KMS-11 (cell line): ENCODE results near the gene C14orf180.
"Not testable (repeated sequence)": the region's sequence is repeated elsewhere in the genome, so short reads cannot be mapped to it uniquely, and the experiment has no call there.

Experiments used
- H2AFZ ChIP-seq: fragments of 200-600 bp; sonication (generic); 2 replicates; pipeline ENCODE4 v1.6.1; 2016; ENCODE audit warnings: antibody characterized with exemption, mixed run types, low read depth
- H3K27ac ChIP-seq: fragments of 200-600 bp; sonication (generic); 2 replicates; pipeline ENCODE4 v1.6.1; 2016; ENCODE audit warnings: mild to moderate bottlenecking, mixed run types
- H3K27me3 ChIP-seq: fragments of 200-600 bp; sonication (generic); 2 replicates; pipeline ENCODE4 v1.6.1; 2017; ENCODE audit warnings: mild to moderate bottlenecking, low read depth, mixed run types, moderate library complexity; ENCODE audit not compliant: insufficient read depth
- H3K36me3 ChIP-seq: fragments of 200-600 bp; sonication (generic); 2 replicates; pipeline ENCODE4 v1.6.1; 2017; ENCODE audit warnings: mild to moderate bottlenecking, mixed run types; ENCODE audit not compliant: insufficient read depth
- H3K4me1 ChIP-seq: fragments of 200-600 bp; sonication (generic); 2 replicates; pipeline ENCODE4 v1.6.1; 2016; ENCODE audit warnings: mild to moderate bottlenecking, low read depth, mixed run types; ENCODE audit not compliant: poor library complexity, severe bottlenecking
- H3K4me2 ChIP-seq: fragments of 200-600 bp; sonication (generic); 2 replicates; pipeline ENCODE4 v1.7.0; 2016; ENCODE audit warnings: mild to moderate bottlenecking, mixed run types
- H3K4me3 ChIP-seq: fragments of 200-600 bp; sonication (generic); IDR thresholded peaks from 2 replicates; pipeline ENCODE4 v1.6.1; 2017; ENCODE audit warnings: low read depth, low read length, mixed read lengths; ENCODE audit not compliant: insufficient read depth
- H3K79me2 ChIP-seq: fragments of 200-600 bp; sonication (generic); 2 replicates; pipeline ENCODE4 v1.6.1; 2016; ENCODE audit warnings: low read depth, mixed run types; ENCODE audit not compliant: insufficient read depth
- H3K9ac ChIP-seq: fragments of 200-600 bp; sonication (generic); 2 replicates; pipeline ENCODE4 v1.6.1; 2016; ENCODE audit warnings: mild to moderate bottlenecking, mixed run types
- H4K20me1 ChIP-seq: fragments of 200-600 bp; sonication (generic); 2 replicates; pipeline ENCODE4 v1.6.1; 2016; ENCODE audit warnings: mild to moderate bottlenecking, mixed run types; ENCODE audit not compliant: insufficient read depth
- TF ChIP-seq, protein P1 (sequence below): fragments of 200-600 bp; sonication (generic); conservative IDR thresholded peaks from 2 replicates; pipeline ENCODE4 v1.6.1; 2017; ENCODE audit warnings: low read depth, mild to moderate bottlenecking, antibody characterized with exemption, low read length, moderate library complexity, mixed read lengths

C14orf180 gene

DNA sequence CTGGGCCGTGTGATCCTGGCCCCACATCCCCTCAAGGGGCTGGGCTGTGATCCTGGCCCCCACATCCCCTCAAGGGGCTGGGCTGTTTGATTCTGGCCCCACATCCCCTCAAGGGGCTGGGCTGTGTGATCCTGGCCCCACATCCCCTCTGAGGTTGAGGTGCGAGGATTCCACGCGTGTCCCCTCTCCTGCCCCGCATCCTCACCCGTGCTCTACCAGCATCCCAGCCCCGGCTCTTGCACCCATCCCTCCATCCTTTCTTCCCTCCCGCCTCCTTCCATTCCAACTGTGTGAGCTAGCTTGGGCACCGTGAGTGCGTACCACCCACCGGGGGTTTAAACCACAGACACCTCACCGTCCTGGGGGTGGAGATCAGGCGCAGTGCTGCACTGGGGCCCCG is 56.2 kb downstream of the C14orf180 start:
- Histone ChIP-seq H3K4me2 (no peak overlapping the region), H3K9ac (no peak overlapping the region), H3K79me2 (no peaks in the 10 kb centered on the region), H3K27me3 (peaks cover 37% of the 10 kb centered on the region; the same call in 1 of the 2 replicates), H3K27ac (no peak overlapping the region), H3K36me3 (no peaks in the 10 kb centered on the region), H3K4me1 (no peaks in the 10 kb centered on the region), H4K20me1 (no peaks in the 10 kb centered on the region), H2AFZ (no peak overlapping the region), H3K4me3 (no peak overlapping the region)
- TF ChIP-seq, protein P1, sequence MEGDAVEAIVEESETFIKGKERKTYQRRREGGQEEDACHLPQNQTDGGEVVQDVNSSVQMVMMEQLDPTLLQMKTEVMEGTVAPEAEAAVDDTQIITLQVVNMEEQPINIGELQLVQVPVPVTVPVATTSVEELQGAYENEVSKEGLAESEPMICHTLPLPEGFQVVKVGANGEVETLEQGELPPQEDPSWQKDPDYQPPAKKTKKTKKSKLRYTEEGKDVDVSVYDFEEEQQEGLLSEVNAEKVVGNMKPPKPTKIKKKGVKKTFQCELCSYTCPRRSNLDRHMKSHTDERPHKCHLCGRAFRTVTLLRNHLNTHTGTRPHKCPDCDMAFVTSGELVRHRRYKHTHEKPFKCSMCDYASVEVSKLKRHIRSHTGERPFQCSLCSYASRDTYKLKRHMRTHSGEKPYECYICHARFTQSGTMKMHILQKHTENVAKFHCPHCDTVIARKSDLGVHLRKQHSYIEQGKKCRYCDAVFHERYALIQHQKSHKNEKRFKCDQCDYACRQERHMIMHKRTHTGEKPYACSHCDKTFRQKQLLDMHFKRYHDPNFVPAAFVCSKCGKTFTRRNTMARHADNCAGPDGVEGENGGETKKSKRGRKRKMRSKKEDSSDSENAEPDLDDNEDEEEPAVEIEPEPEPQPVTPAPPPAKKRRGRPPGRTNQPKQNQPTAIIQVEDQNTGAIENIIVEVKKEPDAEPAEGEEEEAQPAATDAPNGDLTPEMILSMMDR, result no peak

DNA sequence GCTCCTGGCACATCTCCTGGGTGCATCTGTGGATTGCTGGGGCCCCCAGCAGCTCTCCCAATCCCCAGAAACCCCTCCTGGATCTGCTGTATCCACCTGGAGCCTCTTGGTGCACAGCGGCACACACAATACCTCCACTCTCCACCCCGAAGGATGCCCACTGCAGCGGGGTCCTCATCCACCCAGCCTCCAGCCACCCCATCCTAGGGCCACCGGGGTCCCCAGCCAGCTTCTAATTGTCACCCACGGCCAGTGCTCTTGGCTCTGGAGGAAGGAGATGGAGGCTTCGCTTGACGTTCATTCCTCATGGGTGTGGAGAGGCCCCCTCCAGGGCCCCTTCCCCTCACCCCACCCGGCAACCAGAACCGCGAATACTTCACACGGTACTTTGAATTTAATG is 56.6 kb downstream of the C14orf180 start:
- no peak overlapping the region for H3K9ac ChIP-seq
- no peak overlapping the region for H3K4me2 ChIP-seq
- no peak overlapping the region for H2AFZ ChIP-seq
- no peaks in the 10 kb centered on the region for H3K36me3 ChIP-seq
- peaks cover 37% of the 10 kb centered on the region; the same call in 1 of the 2 replicates for H3K27me3 ChIP-seq
- no peak overlapping the region for H3K4me3 ChIP-seq
- no peaks in the 10 kb centered on the region for H3K79me2 ChIP-seq
- no peaks in the 10 kb centered on the region for H3K4me1 ChIP-seq
- no peak overlapping the region for H3K27ac ChIP-seq
- TF ChIP-seq, protein P1, result no peak
- H4K20me1 ChIP-seq, result no peaks in the 10 kb centered on the region

DNA sequence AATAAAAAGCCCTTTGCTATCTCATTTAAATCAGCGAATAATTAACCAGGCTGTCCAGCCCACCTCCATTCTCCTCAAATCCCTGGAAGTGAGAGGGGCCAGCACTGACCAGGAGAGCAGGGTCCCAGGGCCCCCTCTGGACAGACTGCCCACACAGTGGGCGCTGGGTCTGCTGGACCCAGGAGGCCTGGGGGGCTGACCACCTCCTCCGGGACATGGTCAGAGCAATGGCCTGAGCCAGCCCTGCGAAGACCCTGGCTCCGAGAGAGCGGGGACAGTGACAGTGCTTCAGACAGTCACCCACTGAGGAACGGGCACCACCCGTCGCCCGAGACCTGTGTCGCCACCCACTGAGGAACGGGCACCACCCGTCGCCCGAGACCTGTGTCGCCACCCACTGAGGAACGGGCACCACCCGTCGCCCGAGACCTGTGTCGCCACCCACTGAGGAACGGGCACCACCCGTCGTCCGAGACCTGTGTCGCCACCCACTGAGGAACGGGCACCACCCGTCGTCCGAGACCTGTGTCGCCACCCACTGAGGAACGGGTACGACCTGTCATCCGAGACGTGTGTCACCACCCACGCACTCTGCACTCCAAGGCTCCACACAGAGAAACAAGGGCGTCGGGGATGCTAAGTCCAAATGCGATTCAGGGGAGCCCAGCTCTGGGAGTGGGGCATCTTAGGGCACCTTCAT is 57.4 kb downstream of the C14orf180 start:
- H3K9ac ChIP-seq, H4K20me1 ChIP-seq, H3K36me3 ChIP-seq, H3K4me3 ChIP-seq, H2AFZ ChIP-seq, H3K4me1 ChIP-seq, H3K27ac ChIP-seq, H3K79me2 ChIP-seq, H3K4me2 ChIP-seq: not testable (repeated sequence)
- H3K27me3 ChIP-seq, result peaks cover 31% of the 10 kb centered on the region; the same call in 1 of the 2 replicates

DNA sequence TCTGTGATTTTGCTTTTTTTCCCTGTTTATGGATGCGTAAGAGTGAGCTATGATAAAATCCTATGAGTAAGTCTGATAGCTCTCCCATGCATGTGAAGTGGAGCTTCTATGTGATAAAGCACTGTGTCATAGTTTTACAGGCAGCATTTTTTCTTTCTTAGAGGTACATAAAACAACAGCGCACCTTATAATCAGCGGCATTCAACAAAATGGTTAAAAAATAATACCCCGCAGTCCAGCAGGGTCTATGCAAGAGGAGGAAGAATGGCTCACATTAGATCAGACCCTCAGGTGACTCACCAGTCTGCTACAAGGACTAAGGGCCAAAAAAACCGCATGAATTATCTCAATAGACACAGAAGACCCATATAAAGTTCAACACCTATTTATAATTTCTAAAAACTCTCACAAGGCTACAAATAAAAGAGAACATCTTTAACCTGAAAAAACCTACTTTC is 58.0 kb downstream of the C14orf180 start:
- Histone ChIP-seq H3K9ac (no peak overlapping the region), H3K27ac (no peak overlapping the region), H3K79me2 (no peaks in the 10 kb centered on the region), H3K4me1 (no peaks in the 10 kb centered on the region), H3K27me3 (peaks cover 26% of the 10 kb centered on the region; the same call in 1 of the 2 replicates), H4K20me1 (no peaks in the 10 kb centered on the region), H3K36me3 (no peaks in the 10 kb centered on the region), H2AFZ (no peak overlapping the region), H3K4me3 (no peak overlapping the region), H3K4me2 (no peak overlapping the region)
- TF ChIP-seq, protein P1, result no peak

DNA sequence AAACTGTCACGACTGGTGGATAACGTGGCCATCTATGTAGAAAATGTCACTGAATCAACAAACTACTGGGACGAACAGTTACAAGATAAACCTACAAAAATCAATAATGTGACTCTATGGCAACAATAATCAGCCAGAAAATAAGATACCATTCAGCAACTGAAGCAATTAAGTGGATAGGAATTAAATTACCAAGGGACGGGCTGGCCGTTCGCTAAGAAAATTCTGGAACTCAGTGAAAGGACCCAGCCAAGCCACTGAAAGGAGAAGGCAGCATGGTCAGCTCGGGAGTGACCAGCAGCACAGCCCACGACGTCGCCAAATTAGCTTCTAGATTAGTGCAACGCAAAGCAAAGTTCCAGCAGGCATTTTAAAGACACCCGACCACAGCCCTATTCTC is 58.6 kb downstream of the C14orf180 start:
- no peak overlapping the region for H3K4me3 ChIP-seq
- no peaks in the 10 kb centered on the region for H3K4me1 ChIP-seq
- H3K4me2 ChIP-seq, result no peak overlapping the region
- H3K36me3 ChIP-seq, result no peaks in the 10 kb centered on the region
- no peak overlapping the region for H3K27ac ChIP-seq
- TF ChIP-seq, protein P1, result no peak
- no peaks in the 10 kb centered on the region for H3K79me2 ChIP-seq
- no peak overlapping the region for H3K9ac ChIP-seq
- H4K20me1 ChIP-seq, result no peaks in the 10 kb centered on the region
- H3K27me3 ChIP-seq, result peaks cover 22% of the 10 kb centered on the region; the same call in 1 of the 2 replicates
- no peak overlapping the region for H2AFZ ChIP-seq
